Inferior parietal cortex (tissue), 1 donor: Measurements from ENCODE around the gene TPPP.
"Not testable (repeated sequence)": the region's sequence is repeated elsewhere in the genome, so short reads cannot be mapped to it uniquely, and the experiment has no call there.

Experiments
- DNase-seq: peaks from one replicate; pipeline ENCODE4 v3.0.0-alpha.2; 2016; ENCODE audit errors: extremely low spot score

The TPPP gene

DNA sequence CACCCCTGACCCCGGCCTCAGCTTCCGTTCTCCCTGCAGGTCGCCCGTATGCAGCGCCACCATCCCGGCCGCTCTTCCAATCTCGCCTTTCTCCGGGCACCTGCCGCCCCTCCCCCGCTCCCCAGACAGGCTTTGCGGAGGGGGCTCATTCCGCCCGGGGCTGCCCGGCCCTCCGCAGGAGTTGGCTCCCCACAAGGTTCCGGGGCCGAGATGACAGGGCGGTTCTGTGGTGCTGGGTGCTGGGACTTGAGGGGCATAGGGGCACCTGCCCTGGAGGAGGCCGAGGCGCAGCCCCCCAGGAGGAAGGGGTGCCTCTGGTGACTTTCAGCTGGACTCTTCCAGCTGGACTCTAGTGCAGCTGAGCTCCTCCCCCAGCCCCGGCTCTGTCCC is 885 bp upstream of the TPPP start:
- DNase-seq, result not testable (repeated sequence)

DNA sequence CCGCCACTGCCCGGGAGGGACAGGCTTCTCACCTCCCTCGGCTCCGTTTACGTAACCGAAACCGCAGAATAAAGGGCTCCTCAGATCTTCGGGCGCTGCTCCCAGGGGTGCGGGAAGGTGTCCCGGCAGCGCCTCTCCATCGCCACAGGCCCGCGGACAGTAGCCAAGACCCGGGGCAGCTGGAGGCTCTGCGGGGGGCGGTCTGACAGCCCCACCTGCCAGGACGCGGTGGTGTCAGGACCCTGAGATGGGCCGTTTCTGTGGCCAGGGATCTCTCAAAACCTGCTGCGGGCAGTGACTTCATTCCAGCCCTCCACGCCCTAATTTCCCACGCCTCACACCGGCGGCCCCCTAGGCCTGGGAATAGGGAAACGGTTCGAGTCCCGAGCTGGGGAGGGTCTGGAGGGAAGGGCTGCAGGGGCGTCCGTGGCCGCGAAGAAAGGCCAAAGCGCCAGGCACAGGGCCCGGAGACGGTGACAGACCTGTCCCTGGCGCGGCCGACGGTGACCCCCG is 567 bp downstream of the TPPP start:
- not testable (repeated sequence) for DNase-seq

DNA sequence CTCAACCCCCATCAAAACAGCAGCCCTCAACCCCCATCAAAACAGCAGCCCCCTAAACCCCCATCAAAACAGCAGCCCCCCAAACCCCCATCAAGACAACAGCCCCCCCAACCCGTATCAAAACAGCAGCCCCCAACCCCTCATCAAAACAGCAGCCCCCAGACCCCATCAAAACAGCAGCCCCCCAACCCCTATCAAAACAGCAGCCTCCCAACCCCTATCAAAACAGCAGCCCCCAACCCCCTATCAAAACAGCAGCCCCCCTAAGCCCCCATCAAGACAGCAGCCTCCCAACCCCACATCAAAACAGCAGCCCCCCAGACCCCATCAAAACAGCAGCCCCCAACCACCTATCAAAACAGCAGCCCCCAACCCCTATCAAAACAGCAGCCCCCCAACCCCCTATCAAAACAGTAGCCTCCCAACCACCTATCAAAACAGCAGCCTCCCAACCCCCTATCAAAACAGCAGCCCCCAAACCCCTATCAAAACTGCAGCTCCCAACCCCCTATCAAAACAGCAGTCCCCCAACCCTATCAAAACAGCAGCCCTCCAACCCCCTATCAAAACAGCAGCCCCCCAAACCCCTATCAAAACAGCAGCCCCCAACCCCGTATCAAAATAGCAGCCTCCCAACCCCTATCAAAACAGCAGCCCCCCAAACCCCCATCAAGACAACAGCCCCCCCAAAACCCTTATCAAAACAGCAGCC is 1.2 kb downstream of the TPPP start:
- DNase-seq, result no peak

DNA sequence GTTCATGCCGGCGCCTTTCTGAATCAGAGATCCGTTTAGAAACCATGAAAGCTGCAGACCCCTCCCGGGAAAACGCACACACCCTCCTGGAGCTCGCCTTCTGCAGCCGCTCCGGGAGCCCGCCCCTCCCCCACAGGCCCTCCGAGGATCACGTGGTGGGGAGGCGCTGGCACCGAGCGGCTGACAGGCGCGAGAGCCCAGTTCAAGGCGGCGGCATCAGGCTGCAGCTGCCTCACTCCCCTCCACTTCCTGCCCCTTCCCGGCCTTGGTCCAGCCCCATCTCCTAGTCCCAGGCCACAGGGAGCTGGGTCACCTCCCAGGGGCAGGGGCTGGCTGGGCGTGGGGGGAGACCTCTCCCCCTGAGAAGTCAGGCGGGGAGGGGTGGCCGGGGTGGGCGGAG is 2.1 kb downstream of the TPPP start:
- DNase-seq, result not testable (repeated sequence)

DNA sequence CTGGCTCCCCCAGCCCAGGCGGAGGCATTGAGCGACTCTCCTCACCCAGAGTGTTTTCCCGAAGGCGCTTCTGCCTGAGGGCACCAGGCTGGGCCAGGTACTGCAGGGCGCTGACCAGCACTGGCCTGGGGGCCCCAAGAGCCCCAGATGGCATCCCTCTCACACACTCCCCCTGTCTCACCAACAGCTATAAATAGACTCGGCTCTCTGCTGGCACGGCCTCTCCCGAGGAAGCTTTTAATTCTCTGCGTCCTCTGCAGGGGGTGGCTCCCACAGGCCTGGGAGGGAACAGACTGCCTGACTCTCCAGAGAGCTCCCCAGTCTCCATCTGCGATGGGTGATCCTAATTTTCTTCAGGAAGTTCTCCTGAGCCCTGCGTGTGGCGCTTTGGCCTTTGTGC is 2.9 kb downstream of the TPPP start:
- not testable (repeated sequence) for DNase-seq

GRCh38 chr5:688348-689010 is 4.7 kb downstream of the TPPP start:
- DNase-seq, result not testable (repeated sequence)

- not testable (repeated sequence) for DNase-seq
These were observed 6.2 kb downstream of the TPPP start for GRCh38 chr5:686936-687335.

DNA sequence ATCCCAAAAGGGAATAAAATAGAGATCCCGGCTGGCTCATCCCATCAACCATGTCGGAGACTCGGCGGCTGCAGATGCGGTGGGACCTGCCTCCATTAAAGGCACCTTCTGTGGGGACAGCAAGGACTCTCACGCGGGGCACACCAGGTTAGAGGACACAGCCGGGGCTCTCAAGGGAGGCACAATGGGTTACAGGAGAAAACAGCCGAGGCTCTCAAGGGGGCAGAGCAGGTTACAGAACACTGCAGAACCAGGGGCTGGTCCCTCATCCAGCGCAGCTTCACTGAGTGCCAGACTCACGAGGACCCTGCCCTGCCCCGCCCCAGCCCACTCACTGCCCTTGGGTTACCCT is 7.0 kb downstream of the TPPP start:
- not testable (repeated sequence) for DNase-seq

GRCh38 chr5:685262-686171 is 7.6 kb downstream of the TPPP start:
- no peak for DNase-seq

DNA sequence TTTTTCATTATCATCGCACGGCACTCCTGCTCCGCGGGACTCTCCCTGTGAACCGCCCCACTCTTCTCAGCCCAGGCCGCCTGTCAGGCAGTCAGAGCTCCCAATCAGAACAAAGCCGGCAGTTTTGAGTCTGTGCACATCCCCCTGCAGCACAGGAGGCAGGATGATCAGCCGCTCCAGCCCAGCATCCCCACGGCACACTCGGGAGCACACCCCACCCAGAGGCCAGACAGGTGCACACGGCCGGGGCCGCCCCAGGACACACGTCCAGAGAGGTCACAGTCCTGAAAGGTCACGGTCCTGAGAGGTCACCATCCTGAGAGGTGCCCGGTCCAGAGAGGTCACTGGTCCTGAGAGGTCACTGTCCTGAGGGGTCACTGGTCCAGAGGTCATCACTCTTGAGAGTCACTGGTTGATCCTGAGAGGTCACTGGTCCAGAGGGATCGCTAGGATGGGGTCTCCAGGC is 8.4 kb downstream of the TPPP start:
- DNase-seq, result no peak

- DNase-seq, result no peak
These were observed 9.3 kb downstream of the TPPP start for GRCh38 chr5:683551-684481.

- DNase-seq, result not testable (repeated sequence)
These were observed 10.3 kb downstream of the TPPP start for GRCh38 chr5:682651-683358.

GRCh38 chr5:682216-682615 is 10.9 kb downstream of the TPPP start:
- not testable (repeated sequence) for DNase-seq

DNA sequence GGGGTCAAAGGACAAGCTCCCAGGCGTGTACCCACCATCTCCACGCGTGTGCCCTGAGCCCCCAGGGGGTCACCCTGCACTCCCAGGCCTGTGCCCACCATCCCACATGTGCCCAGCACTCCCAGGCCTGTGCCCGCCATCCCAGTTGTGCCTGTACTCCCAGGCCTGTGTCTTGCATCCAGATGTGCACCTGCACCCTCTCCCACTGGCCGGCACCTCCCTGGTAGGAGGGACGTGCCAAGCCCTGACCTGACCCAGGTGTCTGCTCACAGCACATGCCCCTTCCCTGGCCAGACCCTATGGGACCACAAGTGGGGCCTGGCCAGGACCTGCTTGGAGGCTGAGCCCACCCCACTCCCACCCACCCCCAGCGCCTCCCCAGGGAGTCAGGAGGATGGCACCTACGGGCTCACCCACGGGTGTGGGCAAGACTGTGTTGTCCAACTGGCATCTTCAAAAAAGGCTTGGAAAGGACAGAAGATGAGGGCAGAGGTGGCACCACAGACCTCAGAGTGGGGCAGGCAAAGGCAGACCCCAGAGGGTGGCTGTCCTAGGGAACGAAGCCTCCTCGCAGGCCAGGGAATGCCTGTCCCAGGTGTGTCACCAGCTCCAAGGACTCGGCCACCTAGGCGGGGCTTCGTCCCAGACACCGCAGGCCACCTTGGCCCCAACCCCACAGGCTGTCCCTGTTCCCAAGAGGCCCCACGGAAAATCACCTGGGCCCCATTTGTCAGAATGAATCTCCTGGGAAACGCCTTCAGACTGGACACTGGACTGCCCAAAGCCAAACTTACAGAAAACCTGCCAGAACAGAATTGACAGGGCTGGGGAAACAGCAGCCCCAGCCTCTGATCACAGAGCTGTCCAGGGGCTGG is 11.6 kb downstream of the TPPP start:
- not testable (repeated sequence) for DNase-seq

- not testable (repeated sequence) for DNase-seq
These were observed 12.3 kb downstream of the TPPP start for GRCh38 chr5:680836-681235.

DNA sequence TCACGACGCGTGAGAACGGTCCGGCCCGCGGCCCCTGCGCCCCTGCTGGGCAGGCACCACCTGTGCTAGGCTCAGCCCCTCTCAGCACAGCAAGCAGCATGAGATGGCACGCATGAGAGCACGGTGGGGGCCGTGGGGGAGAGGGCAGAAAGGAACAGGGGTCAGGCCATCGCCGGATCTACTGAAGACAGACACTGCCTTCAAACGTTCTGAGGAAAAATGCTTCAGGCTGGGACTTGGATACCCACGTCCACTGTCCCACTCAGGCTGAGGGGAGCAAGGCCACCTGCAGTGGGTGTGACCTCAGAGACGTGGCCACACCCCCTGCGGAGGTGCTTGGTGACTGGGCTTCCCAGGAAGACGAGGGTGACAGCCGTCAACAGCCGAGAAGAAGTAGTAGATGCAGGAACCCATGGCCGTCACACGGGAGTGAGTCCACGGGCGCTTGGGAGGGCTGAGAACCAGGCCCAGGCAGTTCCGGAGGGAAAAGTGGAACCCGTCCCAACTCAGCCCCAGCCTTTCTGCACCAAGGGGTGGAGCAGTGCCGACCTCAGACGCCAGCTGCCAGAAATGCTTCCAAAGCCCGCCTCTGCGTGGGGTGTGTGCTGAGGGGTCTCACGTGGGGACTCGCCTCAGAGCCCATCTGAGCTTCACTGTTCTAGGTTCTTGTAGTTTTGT is 12.9 kb downstream of the TPPP start:
- not testable (repeated sequence) for DNase-seq

DNA sequence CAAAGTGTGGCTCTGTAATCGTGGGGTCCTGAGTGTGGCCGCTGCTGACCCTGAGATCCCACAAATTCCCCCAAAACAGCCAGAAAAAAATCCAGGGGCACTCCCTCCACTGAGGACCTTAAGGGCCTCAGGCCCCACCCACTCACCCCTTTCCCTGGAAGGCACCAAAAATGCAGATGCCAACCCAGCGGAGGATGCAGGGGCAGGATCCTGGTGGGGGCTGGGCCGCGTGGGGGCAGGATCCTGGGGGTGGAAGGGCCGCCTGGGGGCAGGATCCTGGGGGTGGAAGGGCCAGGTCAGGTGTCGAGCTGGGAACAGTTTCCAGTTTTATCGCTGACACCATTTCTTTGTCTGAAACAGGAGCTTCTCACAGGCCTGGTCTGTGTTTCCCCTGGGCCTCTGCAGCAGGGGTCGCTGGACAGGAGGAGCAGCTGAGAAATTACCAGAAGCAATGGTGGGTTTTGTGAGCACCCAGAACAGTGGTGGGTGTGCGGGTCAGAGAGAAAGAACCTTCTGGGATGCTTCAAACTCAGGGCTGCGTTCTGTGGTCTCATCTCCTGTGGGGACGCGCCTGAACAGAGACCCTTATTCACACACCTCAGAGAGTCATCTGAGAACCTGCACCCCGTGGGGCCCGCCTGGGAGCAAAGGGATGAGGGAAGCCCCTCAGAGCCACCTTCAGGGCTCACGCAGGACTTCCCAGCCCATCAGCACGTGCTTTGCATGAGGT is 13.8 kb downstream of the TPPP start:
- not testable (repeated sequence) for DNase-seq

DNA sequence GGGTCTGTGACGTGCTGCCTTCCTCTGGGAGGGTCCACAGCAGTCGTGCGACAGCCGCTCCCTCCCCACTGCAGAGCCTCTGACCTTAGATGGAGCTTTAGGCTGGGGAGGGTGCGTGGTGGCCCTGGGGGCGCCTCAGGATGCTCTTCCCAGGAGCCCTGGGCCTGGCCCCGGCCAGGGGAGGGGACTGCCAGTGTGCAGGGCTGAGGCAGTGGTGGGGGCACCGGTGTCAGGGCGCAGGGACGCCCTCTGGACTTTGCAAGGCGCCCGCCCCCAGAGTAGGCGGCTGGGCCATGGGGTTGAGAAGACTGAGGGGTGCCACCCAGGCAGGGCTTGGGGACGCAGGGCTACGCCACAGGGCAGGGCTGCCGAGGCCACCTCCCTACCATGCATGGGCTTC is 14.6 kb downstream of the TPPP start:
- not testable (repeated sequence) for DNase-seq
